GM20431 (cell line): ENCODE results near the gene MLLT1.

Experiments
- in situ Hi-C: fragments of 300-500 bp; cut with MseI, MboI; formaldehyde crosslinking; loops from one replicate; pipeline ENCODE4 v1.15.0; 2020; ENCODE audit warnings: low sequenced_read_pairs; ENCODE audit not compliant: unreplicated experiment

The MLLT1 gene

DNA sequence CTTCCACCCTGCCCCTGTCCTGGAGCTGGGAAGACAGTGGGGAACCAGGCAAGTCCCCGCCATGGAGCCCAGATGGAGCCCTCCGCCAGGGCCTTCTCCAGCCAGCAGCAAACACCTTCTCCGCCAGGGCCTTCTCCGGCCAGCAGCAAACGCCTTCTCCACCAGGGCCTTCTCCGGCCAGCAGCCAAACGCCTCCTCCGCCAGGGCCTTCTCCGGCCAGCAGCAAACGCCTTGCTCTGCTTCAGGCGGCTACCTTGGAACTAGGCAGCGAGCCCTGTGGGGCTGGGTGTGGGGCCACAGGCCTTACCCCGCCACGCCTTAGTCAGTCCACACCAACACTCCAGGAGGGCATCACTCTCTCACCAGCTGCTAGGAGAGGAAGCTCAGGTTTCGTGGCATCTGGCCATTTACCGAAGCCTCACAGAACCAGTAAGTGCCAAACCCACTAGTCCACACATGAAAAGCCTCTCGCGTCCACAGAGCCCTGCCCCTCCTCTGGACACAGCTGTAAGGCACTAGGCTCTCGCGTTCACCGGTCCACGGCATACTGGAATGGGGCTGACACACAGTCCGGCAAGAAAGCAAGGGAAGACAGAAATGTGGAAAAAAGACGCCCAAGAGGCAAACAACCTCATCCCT is 41.0 kb downstream of the MLLT1 start:
- in situ Hi-C loops: no loop called here

GRCh38 chr19:6238256-6238642 is 41.5 kb downstream of the MLLT1 start:
- in situ Hi-C loops: no loop called here

DNA sequence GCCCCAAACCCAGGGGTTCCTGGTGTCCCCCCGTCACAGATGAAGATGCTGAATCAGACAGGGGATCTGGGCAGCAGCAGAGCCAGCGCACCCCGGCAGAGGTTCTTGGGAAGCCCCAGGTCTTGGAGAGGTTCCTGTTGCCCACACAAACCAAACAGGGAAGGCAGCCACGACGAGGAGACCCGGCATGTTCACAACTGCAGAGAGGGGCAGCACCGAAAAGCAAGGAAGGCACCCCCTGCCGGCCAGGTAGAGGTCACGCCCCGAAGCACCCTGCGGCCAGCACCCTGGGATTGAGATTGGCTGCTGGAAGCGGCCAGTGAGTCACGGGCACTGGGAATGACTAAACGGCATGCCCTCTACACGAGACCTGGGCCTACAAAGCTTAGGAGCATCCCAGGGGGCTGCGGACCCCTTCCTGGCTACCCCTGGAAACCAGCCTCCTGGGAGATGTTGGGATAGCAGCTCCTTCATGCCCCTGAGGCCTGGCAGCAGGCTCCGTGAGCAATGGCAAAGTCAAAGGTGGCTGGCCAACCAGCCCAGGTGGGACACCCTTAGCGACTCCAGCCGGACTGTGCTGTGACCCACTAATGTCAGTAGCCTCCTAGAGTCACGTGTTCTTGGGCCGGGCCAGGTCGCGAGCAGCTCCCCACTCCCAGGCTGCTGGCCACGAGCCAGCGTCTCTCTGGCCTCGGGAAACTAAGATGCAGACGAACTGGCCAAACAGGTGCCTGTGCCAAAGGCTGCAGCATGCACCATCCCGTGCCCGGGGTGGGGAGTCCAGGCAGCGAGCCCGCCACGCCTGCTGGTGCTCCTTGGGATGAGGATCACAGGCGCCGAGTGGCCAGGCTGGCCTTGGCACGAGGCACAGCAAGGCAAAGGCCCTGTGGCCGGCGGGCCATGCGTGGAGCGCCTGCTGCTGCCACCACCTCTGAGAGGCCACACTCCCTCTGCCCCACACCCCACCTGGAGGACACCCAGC is 43.2 kb downstream of the MLLT1 start:
- in situ Hi-C loops: no loop called here

GRCh38 chr19:6235031-6235951 is 44.5 kb downstream of the MLLT1 start:
- in situ Hi-C loops: no loop called here

DNA sequence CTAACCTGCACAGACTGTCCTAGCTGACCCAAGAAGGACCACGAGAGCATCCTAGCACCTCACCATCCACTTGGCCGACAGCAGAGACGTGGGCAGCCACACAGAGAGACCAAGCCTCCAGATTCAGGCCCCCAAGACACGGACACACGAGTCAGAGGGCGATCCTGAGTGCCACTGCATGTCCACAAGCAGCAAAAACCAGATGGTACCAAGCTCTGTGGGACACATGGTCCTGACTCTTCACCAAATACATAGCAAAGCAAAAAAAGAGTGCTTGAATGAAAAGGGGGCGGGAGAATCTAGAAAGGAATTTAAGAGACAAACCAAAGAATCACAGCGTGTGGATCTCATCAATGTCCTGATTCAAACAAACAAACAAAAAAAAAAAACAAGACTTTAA is 45.2 kb downstream of the MLLT1 start:
- in situ Hi-C loops: no loop called here

DNA sequence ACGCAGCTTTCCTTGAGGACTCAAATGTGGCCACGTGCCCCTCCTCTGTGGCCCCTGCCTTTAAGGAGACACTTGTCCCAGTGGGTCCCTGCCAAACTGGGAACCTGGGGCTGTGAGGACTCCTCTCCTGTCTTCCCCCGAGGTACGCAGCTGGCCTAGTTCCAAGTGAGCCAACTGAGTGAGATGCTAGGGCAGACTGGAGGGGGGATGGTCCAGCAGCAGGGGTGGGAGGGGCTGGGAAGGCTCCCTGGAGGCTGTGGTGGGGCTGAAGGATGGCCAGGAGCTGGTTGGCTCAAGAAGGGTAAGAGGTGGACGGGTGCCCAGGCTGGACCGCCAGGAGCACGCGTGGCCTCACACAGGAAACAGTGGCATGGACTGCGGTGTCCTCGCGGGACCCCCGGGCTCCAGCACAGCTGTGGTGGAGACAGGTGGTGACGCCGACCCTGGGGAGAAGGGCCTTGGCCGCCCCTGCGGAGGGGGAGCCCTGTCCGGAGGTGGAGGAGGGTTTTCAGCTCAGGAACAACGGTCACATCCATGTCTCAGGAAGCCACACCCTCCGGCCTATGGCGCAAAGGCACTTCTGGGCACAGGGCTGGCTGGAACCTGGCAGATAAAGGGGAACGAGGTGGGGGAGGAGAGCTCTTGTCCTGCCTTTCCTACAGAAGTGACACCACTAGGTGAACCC is 45.8 kb downstream of the MLLT1 start:
- in situ Hi-C loops: no loop called here

GRCh38 chr19:6233056-6233826 is 46.5 kb downstream of the MLLT1 start:
- in situ Hi-C loops: no loop called here

DNA sequence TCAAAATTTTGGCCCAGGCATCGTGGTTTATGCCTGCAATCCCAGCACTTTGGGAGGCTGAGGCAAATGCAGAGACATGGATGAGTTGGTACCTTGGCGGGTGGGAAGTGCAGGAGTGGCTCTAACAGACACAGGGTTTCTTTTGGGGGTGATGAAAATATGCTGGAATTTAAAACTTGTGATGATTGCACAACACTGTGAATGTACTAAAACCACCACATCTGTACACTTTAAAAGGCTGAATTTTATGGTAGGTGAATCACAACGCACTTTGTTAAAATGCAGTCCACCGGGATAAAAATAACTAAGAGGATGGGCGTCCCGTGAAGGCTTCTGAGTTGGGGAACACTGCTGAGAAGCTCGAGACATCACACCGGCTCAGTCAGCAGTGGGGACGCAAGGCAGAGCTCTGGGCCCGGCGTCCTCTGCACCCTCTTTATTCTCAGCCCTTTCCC is 47.1 kb downstream of the MLLT1 start:
- in situ Hi-C loops: no loop called here

GRCh38 chr19:6230991-6231448 is 48.8 kb downstream of the MLLT1 start:
- in situ Hi-C loops: no loop called here

DNA sequence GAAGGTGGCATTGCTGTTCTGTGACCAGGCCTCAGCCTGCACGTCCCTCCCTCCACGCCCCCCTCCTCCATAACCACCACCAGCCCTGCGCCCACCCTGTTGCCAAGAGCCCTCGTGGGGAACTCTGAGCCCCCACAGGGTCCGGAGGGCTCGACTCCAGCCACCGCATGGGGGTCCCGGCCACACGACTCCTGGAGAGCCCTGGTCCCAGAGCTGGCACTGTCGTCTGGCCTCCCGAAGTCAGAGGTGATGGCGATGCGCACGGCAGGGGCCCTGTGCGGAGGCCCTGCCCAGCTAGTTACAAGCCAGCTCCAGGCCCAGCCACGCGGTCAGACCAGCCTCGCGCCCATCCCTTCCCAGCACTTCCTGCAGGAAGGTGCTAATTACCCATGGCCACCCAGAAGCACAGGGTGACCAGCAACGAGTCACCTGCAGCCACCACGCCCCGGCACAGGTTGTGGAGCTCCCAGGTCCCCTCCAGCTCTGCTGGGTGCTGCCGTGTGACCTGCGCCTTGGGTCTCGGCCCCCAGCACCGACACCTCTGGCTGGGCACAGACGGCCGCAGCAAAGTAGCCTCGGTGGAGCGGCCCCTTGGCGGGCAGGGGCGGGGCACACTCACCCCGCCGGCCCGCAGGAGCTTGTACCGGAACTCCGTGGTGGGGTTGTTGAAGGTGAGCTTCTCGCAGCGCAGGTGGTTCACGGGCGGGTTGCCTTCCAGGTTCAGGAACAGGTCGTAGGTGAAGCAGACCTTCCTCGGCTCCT is 49.6 kb downstream of the MLLT1 start:
- in situ Hi-C loops: no loop called here

GRCh38 chr19:6229216-6229913 is 50.4 kb downstream of the MLLT1 start:
- in situ Hi-C loops: no loop called here

- in situ Hi-C loops: no loop called here
Observed at GRCh38 chr19:6228551-6229215, 51.1 kb downstream of the MLLT1 start.

DNA sequence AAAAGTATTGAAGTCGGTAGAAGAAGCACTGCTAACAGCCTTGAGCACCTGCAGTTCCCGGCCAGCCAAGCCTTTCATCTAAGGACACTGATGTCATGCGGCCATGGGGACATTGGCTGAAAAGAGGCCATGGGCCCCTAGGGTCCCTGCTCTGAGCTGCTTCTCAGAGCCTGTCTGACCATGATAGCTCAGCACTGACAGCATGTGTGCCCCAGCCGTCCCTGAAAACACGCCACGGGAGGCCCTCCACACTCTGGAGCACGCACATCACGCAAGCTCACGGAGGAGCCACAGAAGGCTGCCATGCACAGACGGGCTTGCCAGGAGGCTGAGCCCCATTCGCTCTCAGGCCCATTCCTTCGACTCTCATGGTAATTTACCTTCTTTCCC is 51.8 kb downstream of the MLLT1 start:
- in situ Hi-C loops: no loop called here

DNA sequence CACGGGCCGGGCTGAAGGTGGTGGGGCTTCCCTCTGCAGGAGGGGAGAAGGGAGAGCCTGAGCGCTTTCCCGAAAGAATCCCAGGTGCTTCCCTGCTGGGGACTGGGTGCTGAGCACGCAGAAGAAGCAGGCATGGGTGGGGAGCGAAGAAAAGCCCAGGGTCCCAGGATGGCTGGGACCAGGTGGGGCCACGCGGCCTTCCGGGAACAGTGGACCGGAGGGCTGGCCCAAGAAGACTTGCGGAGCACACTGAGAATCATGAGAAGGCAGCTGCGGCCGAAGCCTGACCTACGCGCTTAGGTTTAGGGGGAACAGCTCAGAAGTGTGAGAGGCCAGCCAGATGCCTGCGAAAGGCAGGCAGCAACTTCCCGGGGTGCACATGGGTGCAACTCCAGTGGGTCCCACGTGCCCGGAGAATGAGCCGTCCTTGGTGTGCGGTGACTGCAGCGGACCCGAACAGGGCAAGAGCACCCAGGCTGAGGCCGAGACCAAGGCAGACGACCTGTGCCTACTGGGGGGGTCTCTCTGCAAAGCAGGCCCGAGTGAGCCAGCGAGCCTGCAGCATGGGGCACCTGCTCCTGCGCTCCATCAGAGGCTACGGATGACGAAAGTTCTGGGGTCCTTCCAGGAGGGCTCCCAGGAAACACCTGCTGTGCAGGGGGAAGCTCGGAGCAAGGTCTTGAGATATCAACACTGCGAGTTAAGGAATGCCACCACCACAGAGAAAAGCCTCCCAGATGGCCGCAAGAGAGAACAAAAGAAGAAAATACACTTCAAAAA is 52.4 kb downstream of the MLLT1 start:
- in situ Hi-C loops: no loop called here

DNA sequence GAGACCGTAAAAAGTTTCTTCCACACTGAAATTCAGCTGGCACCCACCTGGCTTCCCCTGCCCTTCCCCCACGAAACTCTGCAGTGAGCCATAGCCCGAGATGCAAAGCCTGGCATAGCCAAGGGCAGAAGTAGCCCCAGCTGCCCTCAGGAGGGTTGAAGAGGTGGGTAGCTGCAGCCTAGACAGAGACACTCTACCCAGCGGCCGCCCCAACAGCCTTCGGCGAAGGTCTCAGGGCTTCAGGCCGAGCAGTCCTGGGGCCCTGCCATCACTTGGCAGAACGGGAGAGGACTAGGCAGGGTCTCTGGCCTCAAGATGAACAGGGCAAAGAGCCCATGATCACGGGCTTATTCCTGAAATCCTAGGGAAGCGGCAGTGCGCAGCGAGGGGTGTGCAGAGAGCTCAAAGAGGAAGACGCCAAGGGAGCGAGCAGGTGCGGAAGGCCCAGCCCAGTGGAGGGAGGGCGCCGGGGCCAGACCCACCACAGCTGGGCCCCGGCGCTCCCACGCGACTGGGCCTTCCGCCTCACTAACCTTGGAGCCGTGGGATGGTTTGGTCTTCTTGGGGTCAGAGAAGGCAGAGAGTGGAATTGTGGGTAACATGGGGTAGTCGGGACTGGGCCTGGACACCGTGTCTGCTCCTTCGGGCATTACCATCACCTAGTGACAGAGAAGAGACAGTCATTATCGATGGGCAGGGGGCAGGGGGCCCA is 53.2 kb downstream of the MLLT1 start:
- in situ Hi-C loops: no loop called here

DNA sequence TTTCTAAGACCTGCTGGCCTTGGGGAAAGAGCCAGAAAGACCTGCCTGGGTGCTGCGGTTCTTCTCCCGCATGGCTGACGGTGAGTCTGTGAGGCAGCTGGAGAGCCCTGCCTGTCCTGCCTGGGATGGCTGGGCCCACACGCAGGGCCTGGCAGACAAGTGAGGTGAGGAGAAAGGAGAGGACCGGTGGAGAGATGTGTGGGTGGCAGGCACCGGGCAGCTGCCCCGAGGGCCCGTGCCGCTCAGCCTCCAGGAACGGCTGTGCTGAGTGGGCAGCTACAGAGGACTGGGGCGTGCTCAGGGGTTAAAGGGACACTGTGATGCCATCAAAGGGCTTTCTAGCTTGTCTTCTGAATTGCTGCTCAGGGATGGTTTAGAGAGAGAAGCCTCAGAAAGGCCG is 53.8 kb downstream of the MLLT1 start:
- in situ Hi-C loops: no loop called here
